ENCODE results near the gene ZBED2. TPM values are rescaled to one million over a fixed set of nuclear protein-coding genes. Genes with fewer than 3 reads are reported as not detected.

Gene ZBED2
- total and polyA plus RNA-seq, 2 donors (not counting 3 experiments of a cell fraction or from before 2014, with no cell fraction given), result not detected

- Histone ChIP-seq H3K79me2 (ENCODE audit: control insufficient read depth, insufficient read depth, low read length) (no peaks in the 10 kb centered on the region), H2AFZ (ENCODE audit: low read depth, low read length) (no peak overlapping the region), H3K4me3 (replicated peaks in 1 of 3; ENCODE audit: insufficient read depth in 1 of 3, low read depth in 1 of 3, low read length in 3 of 3) (no peak overlapping the region), H3K4me2 (ENCODE audit: insufficient read depth, low read length) (no peak overlapping the region), H3K9ac (replicated peaks; ENCODE audit: extremely low read depth, insufficient read depth, low read length) (no peak overlapping the region), H3K27me3 (ENCODE audit: control insufficient read depth in 2 of 2, insufficient read depth in 2 of 2, low read length in 2 of 2) (peaks cover 0 to 3% of the 10 kb centered on the region in 2 experiments), H4K20me1 (replicated peaks; ENCODE audit: control insufficient read depth, extremely low read depth, insufficient read depth, low read length) (no peaks in the 10 kb centered on the region), H3K9me1 (replicated peaks; ENCODE audit: control insufficient read depth, extremely low read depth, insufficient read depth, low read length) (no peaks in the 10 kb centered on the region), H3K27ac (ENCODE audit: insufficient read depth, low read depth, low read length) (no peak overlapping the region), H3K4me1 (ENCODE audit: control insufficient read depth, extremely low read depth, insufficient read depth, low read length) (no peaks in the 10 kb centered on the region), H3K36me3 (ENCODE audit: control insufficient read depth in 2 of 2, extremely low read depth in 1 of 2, insufficient read depth in 2 of 2, low read length in 2 of 2) (no peaks in the 10 kb centered on the region), H3K9me3 (replicated peaks; ENCODE audit: control insufficient read depth, insufficient read depth, low read length) (no peaks in the 10 kb centered on the region)
- dilution Hi-C loops (cut with MboI; ENCODE audit: extremely low pct_ligation_motif_present, low sequenced_read_pairs), result no loop called here
- DNase-seq (ENCODE audit: low read depth, low spot score) (no peak), FAIRE-seq (no peak)
- CTCF ChIA-PET, result no interaction called here
- no peak for TF ChIP-seq JUN (IDR thresholded peaks at IDR 0.05; ENCODE audit: borderline replicate concordance, insufficient read depth, insufficient read length, low read depth)
- TF ChIP-seq POLR2AphosphoS5 (IDR thresholded peaks at IDR 0.05; ENCODE audit: insufficient read depth, low read depth, low read length), result no peak
- TF ChIP-seq GATA2 (IDR thresholded peaks at IDR 0.05; ENCODE audit: insufficient read depth, insufficient read length, low read depth, low read length), result no peak
- TF ChIP-seq POLR2A (IDR thresholded peaks at IDR 0.05; ENCODE audit: low read depth, low read length), result no peak
- TF ChIP-seq, protein P1, sequence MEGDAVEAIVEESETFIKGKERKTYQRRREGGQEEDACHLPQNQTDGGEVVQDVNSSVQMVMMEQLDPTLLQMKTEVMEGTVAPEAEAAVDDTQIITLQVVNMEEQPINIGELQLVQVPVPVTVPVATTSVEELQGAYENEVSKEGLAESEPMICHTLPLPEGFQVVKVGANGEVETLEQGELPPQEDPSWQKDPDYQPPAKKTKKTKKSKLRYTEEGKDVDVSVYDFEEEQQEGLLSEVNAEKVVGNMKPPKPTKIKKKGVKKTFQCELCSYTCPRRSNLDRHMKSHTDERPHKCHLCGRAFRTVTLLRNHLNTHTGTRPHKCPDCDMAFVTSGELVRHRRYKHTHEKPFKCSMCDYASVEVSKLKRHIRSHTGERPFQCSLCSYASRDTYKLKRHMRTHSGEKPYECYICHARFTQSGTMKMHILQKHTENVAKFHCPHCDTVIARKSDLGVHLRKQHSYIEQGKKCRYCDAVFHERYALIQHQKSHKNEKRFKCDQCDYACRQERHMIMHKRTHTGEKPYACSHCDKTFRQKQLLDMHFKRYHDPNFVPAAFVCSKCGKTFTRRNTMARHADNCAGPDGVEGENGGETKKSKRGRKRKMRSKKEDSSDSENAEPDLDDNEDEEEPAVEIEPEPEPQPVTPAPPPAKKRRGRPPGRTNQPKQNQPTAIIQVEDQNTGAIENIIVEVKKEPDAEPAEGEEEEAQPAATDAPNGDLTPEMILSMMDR (IDR thresholded peaks at IDR 0.05; ENCODE audit: extremely low read depth in 1 of 2, insufficient read depth in 1 of 2, low read depth in 1 of 2, low read length in 2 of 2), result no peak
- no peak for TF ChIP-seq MYC (IDR thresholded peaks at IDR 0.05; ENCODE audit: low read depth, low read length)
- TF ChIP-seq FOS (IDR thresholded peaks at IDR 0.05; ENCODE audit: borderline replicate concordance, insufficient read depth, low read length), result no peak
- no peak for TF ChIP-seq EZH2 (IDR thresholded peaks at IDR 0.05; ENCODE audit: borderline replicate concordance, low read depth, low read length, severe bottlenecking)
- TF ChIP-seq, protein P2, sequence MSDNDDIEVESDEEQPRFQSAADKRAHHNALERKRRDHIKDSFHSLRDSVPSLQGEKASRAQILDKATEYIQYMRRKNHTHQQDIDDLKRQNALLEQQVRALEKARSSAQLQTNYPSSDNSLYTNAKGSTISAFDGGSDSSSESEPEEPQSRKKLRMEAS (IDR thresholded peaks at IDR 0.05; ENCODE audit: insufficient read depth, insufficient read length), result no peak
- intact Hi-C loops (cut with micrococcal nuclease), result no loop called here
- BruUV-seq (replicated peaks), result no TSS peak
- POLR2A ChIA-PET, result no interaction called here
Measured at GRCh38 chr3:111592143-111592542, 3.0 kb downstream of the ZBED2 start.

Data from endothelial cell of umbilical vein (primary cell).